ENCODE results near the gene ADCY3. TPM values are rescaled to one million over a fixed set of nuclear protein-coding genes. Genes with fewer than 3 reads are reported as not detected.

ADCY3 gene
- total and polyA plus RNA-seq, 2 of the 4 experiments (the other 2 are of a cell fraction) = 17.4 to 46.1 TPM

- DNase-seq (no peak), ATAC-seq (ENCODE audit: low read depth) (no peak)
- TF ChIP-seq CEBPB (IDR thresholded peaks at IDR 0.05; ENCODE audit: low read depth, low read length) (peak; percentile 64), MAZ (IDR thresholded peaks at IDR 0.05; ENCODE audit: borderline replicate concordance, low read depth, low read length) (no peak)
- Histone ChIP-seq H2AFZ (replicated peaks; ENCODE audit: low read length, poor library complexity) (no peak overlapping the region), H3K4ac (ENCODE audit: low read depth, low read length) (no peak overlapping the region), H3K9me1 (ENCODE audit: insufficient read depth, low read length) (peaks cover 12% of the 10 kb centered on the region; the same call in 1 of the 2 replicates), H2BK20ac (ENCODE audit: low read depth, low read length) (no peak overlapping the region), H2AK5ac (ENCODE audit: low read depth, low read length) (no peak overlapping the region), H3K14ac (replicated peaks; ENCODE audit: low read depth, low read length) (no peak overlapping the region), H4K91ac (ENCODE audit: insufficient read depth, low read depth, low read length) (no peak overlapping the region), H4K20me1 (ENCODE audit: insufficient read depth, low read length) (no peaks in the 10 kb centered on the region), H3K9ac (ENCODE audit: low read depth, low read length) (no peak overlapping the region), H2BK120ac (ENCODE audit: low read depth, low read length) (no peak overlapping the region), H3K4me2 (ENCODE audit: low read depth, low read length) (no peak overlapping the region), H3K27ac (ENCODE audit: insufficient read depth, low read length) (no peak overlapping the region), H4K8ac (ENCODE audit: low read depth in 2 of 2, low read length in 2 of 2) (no peak overlapping the region), H3K56ac (ENCODE audit: extremely low read depth, insufficient read depth, low read length) (no peak overlapping the region), H3K79me1 (ENCODE audit: low read depth in 1 of 2, low read length in 2 of 2) (no peaks in the 10 kb centered on the region; a peak in 1 of 4 replicates), H4K5ac (ENCODE audit: low read depth, low read length) (no peak overlapping the region), H2AK9ac (replicated peaks; ENCODE audit: low read depth, low read length, poor library complexity) (no peak overlapping the region), H3K18ac (ENCODE audit: low read depth, low read length) (no peak overlapping the region), H3K27me3 (ENCODE audit: control insufficient read depth, insufficient read depth, low read length) (no peaks in the 10 kb centered on the region), H3K4me1 (ENCODE audit: control insufficient read depth, insufficient read depth, low read length) (peaks cover 8% of the 10 kb centered on the region; the same call in 1 of the 2 replicates), H2BK5ac (ENCODE audit: low read depth, low read length, poor library complexity, severe bottlenecking) (no peak overlapping the region), H3K36me3 (ENCODE audit: control insufficient read depth, insufficient read depth, low read length) (peaks cover 9% of the 10 kb centered on the region), H3K9me3 (ENCODE audit: control insufficient read depth, insufficient read depth, low read length) (no peaks in the 10 kb centered on the region), H3K23ac (ENCODE audit: low read depth, low read length) (no peak overlapping the region), H3K4me3 (ENCODE audit: insufficient read depth, low read depth, low read length) (no peak overlapping the region), H2BK15ac (ENCODE audit: low read depth, low read length) (no peak overlapping the region)
- ChIA-PET CTCF (no interaction called here), POLR2A (ENCODE audit: unreplicated experiment) (no interaction called here)
- BruUV-seq (replicated peaks) = no TSS peak
- intact Hi-C loops (cut with micrococcal nuclease) (no loop called here), dilution Hi-C loops (cut with HindIII; ENCODE audit: low sequenced_read_pairs, unreplicated experiment) (no loop called here), in situ Hi-C loops (cut with MboI; ENCODE audit: low sequenced_read_pairs) (no loop called here)
- 100% methylated on average over 2 of the region's 3 CpGs; no CpG with 5 or more reads in 1 of the 2 experiments for WGBS, 2 experiments (ENCODE audit: extremely low coverage in 2 of 2, insufficient read length in 1 of 2)
Observed at GRCh38 chr2:24947561-24948157, 27.6 kb upstream of the ADCY3 start.

Data from IMR-90 (cell line).